Right cardiac atrium (tissue), 5 donors: ENCODE measurements around the gene STX18. TPM values are rescaled to one million over a fixed set of nuclear protein-coding genes. Genes with fewer than 3 reads are reported as not detected.

Experiments
- ATAC-seq, 2 donors: fragments of 200-7000 bp; cut with Tn5 transposase; one replicate each; pipeline versions ENCODE4 v1.8.0 to v1.9.1; 2020; ENCODE audit warnings: moderate library complexity in 2 of 2, mild to moderate bottlenecking in 1 of 2
- DNase-seq, 3 donors: peaks; one replicate each; pipeline ENCODE4 v3.0.0-alpha.2; 2020
- H3K27ac ChIP-seq: one replicate; pipeline ENCODE4 v1.5.1; 2013; ENCODE audit warnings: mild to moderate bottlenecking, low read length, control low read depth, moderate library complexity
- H3K27me3 ChIP-seq: one replicate; pipeline ENCODE4 v1.6.1; 2013; ENCODE audit not compliant: control insufficient read depth, insufficient read depth
- H3K4me1 ChIP-seq: one replicate; pipeline ENCODE4 v1.6.1; 2013; ENCODE audit warnings: low read length; ENCODE audit not compliant: control insufficient read depth, insufficient read depth
- H3K4me3 ChIP-seq: one replicate; pipeline ENCODE4 v1.5.1; 2013; ENCODE audit warnings: low read length, control low read depth
- H3K9me3 ChIP-seq: one replicate; pipeline ENCODE4 v1.6.1; 2013; ENCODE audit warnings: low read length; ENCODE audit not compliant: control insufficient read depth
- WGBS: extraction: QIAGEN DNeasy Blood & Tissue Kit; methylation state at CpG from one replicate; pipeline ENCODE4 v1.1.7; 2013; 5-methylcytosine and 5-hydroxymethylcytosine counted together
- intact Hi-C, 4 donors: fragments of 100-400 bp; cut with DNase I; formaldehyde crosslinking; loops; one replicate each; pipeline versions ENCODE4 v1.11.0 to v1.14.0; 2022 to 2023
- polyA plus RNA-seq: library from polyadenylated mRNA; stranded (reverse); fragments of 200-250 nt; gene quantifications from one replicate; pipeline ENCODE4 v1.2.3, GENCODE V29; 2013
- total RNA-seq, 4 donors: library from RNA; stranded (reverse); fragmentation: NEBNext Ultra II Directional; extraction: Animal tissue kit (Norgen Biotek cat#: 25700); gene quantifications; one replicate each; pipeline ENCODE4 v1.2.1, GENCODE V29; 2021
- donor health status: healthy with polysubstance abuse.
- donor health status: DM: no; HTN: yes; CAD: no.
- donor health status: DM: no; HTN: no; CAD: no.
- donor health status: DM: no; HTN: yes; CAD: no; lungs with severe emphysema.
- donor health status: DM: yes; HTN: yes; CAD: no.

STX18 gene
- total and polyA plus RNA-seq, 5 donors: 14.9 to 25.9 (median 17.0) TPM

DNA sequence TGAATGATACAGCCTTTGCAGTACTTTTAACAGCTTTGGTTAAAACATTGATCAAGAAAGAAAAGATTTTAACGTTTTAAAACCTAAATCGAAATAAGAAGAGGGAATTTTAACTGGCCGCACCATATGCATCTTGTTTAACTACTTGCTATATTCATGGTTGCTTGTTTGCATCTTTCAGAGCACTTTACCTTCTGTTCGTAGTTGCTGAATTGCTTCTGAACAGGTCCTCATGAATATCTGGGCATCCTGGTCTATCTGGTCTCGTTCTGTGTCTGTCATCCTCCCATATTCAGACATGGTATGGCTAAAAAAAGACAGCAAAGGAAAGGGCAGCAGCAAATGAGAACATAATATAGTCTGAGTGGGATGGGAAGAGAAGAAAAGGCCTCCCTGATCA lies 82.7 kb downstream of the STX18 start:
- Histone ChIP-seq H3K27ac (no peak overlapping the region), H3K4me3 (no peak overlapping the region), H3K4me1 (no peaks in the 10 kb centered on the region), H3K27me3 (no peaks in the 10 kb centered on the region), H3K9me3 (no peaks in the 10 kb centered on the region)
- ATAC-seq: no peak
- 91% methylated on average over 5 of the region's 5 CpGs for WGBS
- intact Hi-C loops: no loop called here
- no peak for DNase-seq

DNA sequence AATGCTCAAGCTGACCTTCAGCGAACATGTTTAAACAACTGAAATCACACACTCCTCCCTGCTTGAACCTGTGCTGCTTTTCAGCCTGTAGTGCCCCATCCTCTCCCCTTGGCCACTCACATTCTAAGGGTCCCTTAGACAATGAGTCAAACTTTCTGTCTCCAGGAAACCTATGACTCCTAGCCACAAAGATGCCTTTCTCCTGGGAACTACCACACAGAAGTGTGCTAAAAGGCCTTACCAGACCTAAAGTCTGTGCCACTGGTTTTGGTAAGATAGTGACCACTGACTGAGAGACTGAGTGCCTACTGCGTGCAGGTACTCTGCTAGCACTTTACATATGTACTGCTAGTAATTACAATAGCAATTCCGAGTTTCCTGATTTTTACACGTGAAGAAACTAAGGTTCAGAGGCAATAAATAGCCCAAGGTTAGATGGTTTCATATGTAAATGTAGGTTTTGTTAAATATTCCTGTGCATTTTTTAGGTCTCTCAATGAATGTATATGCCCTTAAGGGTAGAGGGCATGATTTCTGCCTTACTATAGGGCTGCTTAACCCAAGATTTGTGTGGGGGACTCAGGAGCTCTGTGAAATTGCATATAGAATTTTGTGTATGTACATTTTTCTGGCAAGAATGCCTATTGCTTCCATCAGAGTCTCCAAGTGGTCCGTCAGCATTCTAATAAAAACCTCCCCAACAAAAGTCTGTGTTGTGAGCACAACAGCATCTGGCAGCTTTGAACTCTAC lies 83.9 kb downstream of the STX18 start:
- DNase-seq: no peak
- no peak for ATAC-seq
- Histone ChIP-seq H3K4me3 (no peak overlapping the region), H3K4me1 (no peaks in the 10 kb centered on the region), H3K9me3 (no peaks in the 10 kb centered on the region), H3K27me3 (no peaks in the 10 kb centered on the region), H3K27ac (no peak overlapping the region)
- intact Hi-C loops: no loop called here
- 81% methylated on average over 5 of the region's 5 CpGs for WGBS

DNA sequence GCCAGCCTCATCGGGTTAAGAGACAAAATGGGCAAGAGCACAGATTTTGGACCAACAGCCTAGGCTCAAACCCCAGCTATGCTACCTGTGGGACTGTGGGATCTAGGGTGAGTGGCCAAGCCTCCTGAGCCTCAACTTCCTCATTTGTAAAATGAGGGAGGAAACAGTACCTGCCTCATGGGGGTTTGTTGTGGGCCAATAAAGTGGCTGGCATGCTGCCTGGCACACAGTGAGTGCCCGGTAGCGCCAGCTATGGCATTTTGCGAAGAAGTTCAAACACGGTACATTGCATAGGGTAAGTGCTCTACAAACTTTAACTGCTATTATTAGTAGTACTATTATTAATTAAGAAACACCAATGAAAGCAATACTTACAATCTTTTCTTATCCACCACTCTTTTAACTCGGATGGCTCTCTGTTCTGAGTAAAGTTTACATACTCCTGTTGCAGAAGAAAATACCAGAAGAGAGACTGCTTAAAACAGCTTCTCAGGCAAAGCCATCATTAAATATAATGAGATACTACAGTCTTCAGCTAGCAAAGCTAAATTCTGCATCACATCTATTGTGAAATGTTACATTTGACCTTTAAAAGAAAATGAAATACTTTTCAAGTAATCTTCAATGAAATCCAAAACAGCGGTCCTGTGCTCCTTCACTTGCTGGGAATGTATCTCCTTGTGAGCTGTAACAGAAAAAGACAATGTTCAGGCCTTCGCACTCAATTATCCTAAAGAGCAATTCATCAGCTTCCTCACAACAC lies 84.9 kb downstream of the STX18 start:
- ATAC-seq (no peak), DNase-seq (no peak)
- 97% methylated on average over 8 of the region's 8 CpGs for WGBS
- intact Hi-C loops: no loop called here
- Histone ChIP-seq H3K27ac (no peak overlapping the region), H3K9me3 (no peaks in the 10 kb centered on the region), H3K4me3 (no peak overlapping the region), H3K27me3 (no peaks in the 10 kb centered on the region), H3K4me1 (no peaks in the 10 kb centered on the region)

DNA sequence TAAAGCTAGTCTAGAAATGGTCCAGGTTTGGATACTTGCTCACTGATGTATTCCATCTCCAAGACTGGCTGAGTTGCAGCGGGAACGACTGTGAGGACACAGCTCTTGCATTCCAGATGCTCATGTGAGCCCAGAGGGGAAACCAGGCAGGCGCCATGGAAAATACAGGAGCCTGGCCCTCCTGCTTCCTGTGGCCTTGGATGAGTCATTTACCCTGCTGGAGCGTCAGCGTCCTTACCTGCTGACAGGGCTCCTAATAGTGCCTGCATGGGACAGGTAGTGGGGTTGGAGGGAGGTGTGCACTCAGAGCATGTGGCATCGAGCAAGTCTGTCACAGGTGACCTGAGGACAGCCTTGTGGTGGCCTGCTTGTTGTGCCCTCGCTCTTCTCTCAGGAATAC lies 85.5 kb downstream of the STX18 start:
- intact Hi-C loops: no loop called here
- H3K4me3 ChIP-seq: no peak overlapping the region
- H3K9me3 ChIP-seq: no peaks in the 10 kb centered on the region
- no peaks in the 10 kb centered on the region for H3K4me1 ChIP-seq
- H3K27me3 ChIP-seq: no peaks in the 10 kb centered on the region
- H3K27ac ChIP-seq: no peak overlapping the region
- no peak for DNase-seq
- 89% methylated on average over 7 of the region's 7 CpGs for WGBS
- ATAC-seq: no peak

DNA sequence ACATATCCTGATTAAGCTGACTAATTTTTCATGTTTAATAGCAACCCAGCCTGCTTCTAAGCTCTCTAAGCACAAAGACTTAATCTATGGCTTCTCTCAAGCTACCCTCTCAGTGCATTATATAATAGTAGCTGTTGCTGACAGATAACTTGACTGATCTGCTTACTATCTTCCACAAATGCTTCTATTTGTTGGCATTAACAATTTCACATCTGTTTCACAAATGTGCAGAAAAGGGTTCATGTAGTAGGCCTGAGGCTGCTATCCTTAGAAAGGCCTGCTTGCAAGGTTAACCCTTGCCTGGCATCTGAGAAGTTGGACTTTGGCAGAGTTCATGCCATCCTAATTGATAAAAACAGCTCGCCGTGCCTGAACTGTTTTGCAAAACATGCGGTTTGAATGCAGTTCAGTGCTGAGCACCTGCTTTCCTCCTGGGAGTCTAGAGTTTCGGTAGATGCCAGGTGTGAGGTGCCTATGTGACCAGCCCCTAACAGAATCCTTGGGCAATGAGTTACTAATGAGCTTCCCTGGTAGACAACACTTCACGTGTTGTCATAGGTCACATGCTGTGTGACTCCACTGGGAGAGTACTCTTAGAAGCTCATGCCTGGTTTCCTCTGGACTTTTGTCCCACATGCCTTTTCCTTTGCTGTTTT lies 86.5 kb downstream of the STX18 start:
- H3K27ac ChIP-seq: no peak overlapping the region
- no peak for DNase-seq
- ATAC-seq: no peak
- whole genome bisulfite sequencing: 88% methylated on average over 5 of the region's 5 CpGs
- H3K4me3 ChIP-seq: no peak overlapping the region
- H3K4me1 ChIP-seq: no peaks in the 10 kb centered on the region
- intact Hi-C loops: no loop called here
- H3K27me3 ChIP-seq: no peaks in the 10 kb centered on the region
- no peaks in the 10 kb centered on the region for H3K9me3 ChIP-seq

DNA sequence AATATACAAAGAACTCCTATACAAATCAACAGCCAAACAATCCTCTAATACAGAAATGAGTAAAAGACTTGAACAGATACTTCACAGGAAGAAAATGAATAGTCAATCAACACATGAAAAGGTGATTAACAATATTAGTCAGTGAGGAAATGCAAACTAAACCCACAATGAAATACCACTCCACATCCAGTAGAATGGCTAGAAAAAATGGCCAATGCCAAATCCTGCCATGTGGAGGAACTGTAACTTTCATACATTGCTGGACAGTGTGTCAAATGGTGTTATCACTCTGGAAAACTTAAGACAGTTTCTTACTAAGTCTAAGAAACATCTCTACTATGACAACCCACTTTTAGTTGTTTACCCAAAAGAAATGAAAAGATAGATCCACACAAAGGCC lies 95.4 kb downstream of the STX18 start:
- no peak for ATAC-seq
- intact Hi-C loops: no loop called here

DNA sequence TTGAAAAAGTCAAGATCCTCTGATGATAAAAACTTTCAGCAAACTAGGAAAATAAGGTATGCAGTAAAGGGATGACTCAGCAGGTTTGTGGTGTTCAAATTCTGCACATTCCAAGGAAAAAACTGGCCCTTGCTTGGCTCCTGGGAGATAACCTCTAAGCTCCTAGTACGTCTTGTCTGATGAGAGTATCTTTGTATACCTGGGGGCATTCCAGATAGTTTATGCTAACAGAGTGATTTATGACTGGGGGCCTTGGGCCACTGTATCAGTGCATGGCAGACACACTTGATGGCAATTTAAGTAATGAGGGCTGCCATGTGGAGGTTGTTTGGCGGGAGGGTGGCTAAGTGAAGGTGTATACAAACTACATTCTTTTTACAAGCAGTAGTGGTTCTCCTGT lies 98.0 kb downstream of the STX18 start:
- ATAC-seq (no peak), DNase-seq (no peak)
- Histone ChIP-seq H3K9me3 (no peaks in the 10 kb centered on the region), H3K27ac (no peak overlapping the region), H3K4me3 (no peak overlapping the region), H3K4me1 (no peaks in the 10 kb centered on the region), H3K27me3 (no peaks in the 10 kb centered on the region)
- 84% methylated on average over 2 of the region's 2 CpGs for WGBS
- intact Hi-C loops: no loop called here

More for the DNA sequence above, 95.4 kb downstream of the STX18 start:
- Histone ChIP-seq H3K27ac (no peak overlapping the region), H3K9me3 (no peaks in the 10 kb centered on the region), H3K4me1 (no peaks in the 10 kb centered on the region), H3K27me3 (no peaks in the 10 kb centered on the region), H3K4me3 (no peak overlapping the region)
- DNase-seq: no peak

DNA sequence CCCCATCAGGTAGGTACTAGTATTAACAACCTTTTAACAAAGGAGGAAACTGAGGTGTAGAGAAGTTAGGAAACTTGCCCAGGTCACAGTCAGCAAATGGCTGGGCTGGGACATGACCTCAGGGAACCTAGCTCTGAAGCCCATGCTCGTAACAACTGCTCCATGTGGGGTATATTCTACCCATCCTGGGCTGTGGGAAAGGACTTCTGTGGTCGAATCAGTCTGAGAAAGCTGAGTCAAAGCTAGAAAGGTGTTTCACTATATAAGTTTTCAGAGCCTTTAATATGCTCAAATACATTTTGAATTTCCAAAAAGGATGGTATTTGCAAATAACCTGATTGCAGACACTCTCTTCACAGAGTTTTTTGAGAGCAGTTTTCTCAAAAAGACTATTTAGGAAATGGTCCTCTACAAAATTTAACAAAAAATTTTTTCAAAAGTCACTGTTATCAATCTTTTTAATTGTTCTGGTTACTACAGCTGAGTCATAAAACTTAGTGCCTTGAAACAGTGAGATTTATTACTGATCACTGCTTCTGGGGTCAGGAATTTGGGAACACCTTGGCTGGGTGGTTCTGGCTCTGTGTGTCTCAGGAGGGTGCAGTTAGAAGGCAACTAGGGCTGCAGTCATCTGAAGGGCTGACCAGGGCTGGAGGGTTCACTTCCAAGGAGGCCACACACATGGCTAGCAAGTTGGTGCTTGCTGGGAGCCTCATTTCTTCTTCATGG lies 101.4 kb downstream of the STX18 start:
- no peak overlapping the region for H3K27ac ChIP-seq
- H3K9me3 ChIP-seq: no peaks in the 10 kb centered on the region
- DNase-seq (no peak), ATAC-seq (no peak)
- H3K4me1 ChIP-seq: no peaks in the 10 kb centered on the region
- 89% methylated on average over 2 of the region's 2 CpGs for WGBS
- H3K27me3 ChIP-seq: no peaks in the 10 kb centered on the region
- no peak overlapping the region for H3K4me3 ChIP-seq
- intact Hi-C loops: no loop called here

DNA sequence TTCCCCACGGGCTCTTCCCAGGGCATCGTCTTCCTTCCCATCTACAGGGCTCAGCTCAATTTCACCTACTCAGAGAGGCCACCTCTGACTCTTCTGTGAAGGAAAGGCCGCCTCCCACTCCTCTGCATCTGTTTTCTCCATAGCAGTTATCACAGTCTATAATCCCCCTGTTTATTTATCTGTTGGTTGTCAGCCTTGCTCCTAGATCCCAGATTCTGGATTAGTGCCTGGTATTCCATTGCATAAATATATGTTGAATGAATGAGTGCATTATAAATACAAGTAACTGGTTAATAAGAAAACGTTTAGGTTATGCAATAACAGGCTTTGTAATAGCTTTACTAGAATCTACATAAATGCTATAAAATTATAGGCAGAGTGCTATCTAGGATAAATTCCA lies 102.1 kb downstream of the STX18 start:
- Histone ChIP-seq H3K27me3 (no peaks in the 10 kb centered on the region), H3K27ac (no peak overlapping the region), H3K4me3 (no peak overlapping the region), H3K9me3 (no peaks in the 10 kb centered on the region), H3K4me1 (no peaks in the 10 kb centered on the region)
- no peak for DNase-seq
- 84% methylated on average over 4 of the region's 4 CpGs for WGBS
- ATAC-seq: no peak
- intact Hi-C loops: no loop called here

DNA sequence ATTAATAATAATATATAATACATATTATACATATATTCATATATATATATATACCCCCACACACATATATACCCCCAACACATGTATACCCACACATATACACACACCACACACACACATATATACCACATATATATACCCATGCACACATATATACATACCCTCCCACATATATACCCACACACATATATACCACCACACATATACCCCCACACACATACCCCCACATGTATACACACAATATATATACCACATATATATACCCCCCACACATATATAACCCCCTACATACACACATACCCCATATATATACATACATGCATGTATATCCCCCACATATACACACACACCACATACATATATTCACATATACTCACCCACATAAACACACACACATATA lies 103.0 kb downstream of the STX18 start:
- Histone ChIP-seq H3K27ac (no peak overlapping the region), H3K4me1 (no peaks in the 10 kb centered on the region), H3K9me3 (no peaks in the 10 kb centered on the region), H3K4me3 (no peak overlapping the region), H3K27me3 (no peaks in the 10 kb centered on the region)
- intact Hi-C loops: no loop called here
- no peak for DNase-seq
- no peak for ATAC-seq
